HG03103 (cell line): ENCODE measurements around the gene RBM15.

Experiments used
- ATAC-seq: cut with Tn5 transposase; IDR thresholded peaks from one replicate; pipeline ENCODE4 v1.9.1; 2021; ENCODE audit warnings: low read depth; ENCODE audit not compliant: unreplicated experiment

RBM15 gene, protein sequence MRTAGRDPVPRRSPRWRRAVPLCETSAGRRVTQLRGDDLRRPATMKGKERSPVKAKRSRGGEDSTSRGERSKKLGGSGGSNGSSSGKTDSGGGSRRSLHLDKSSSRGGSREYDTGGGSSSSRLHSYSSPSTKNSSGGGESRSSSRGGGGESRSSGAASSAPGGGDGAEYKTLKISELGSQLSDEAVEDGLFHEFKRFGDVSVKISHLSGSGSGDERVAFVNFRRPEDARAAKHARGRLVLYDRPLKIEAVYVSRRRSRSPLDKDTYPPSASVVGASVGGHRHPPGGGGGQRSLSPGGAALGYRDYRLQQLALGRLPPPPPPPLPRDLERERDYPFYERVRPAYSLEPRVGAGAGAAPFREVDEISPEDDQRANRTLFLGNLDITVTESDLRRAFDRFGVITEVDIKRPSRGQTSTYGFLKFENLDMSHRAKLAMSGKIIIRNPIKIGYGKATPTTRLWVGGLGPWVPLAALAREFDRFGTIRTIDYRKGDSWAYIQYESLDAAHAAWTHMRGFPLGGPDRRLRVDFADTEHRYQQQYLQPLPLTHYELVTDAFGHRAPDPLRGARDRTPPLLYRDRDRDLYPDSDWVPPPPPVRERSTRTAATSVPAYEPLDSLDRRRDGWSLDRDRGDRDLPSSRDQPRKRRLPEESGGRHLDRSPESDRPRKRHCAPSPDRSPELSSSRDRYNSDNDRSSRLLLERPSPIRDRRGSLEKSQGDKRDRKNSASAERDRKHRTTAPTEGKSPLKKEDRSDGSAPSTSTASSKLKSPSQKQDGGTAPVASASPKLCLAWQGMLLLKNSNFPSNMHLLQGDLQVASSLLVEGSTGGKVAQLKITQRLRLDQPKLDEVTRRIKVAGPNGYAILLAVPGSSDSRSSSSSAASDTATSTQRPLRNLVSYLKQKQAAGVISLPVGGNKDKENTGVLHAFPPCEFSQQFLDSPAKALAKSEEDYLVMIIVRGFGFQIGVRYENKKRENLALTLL

DNA sequence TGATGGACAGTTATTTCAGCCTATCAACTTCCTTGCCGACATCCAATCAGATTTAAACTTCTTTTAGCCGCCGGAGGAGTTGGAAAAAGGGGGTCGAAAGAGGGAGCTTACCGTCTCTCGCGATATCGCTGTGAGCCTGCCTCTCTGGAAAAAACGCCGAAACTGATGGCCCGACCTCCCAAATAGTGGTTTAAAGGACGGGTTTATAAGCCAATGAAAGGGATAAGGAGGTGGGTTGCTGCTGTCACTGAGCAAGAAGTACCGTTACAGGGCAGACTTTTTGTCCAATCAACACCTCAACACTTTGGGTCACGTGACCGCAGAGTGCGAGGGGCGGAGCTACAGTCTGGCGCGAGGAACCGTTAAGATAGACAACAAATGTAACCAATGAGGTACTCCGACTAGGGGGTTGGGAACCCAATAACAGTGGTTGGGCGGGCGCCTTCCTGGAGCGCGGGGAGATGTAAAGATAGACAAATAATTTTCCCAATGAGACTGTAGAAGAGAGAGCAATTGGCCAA lies at the start of gene RBM15:
Gene RBM15, plus strand, starts transcription at position 492 of the 521 bp plus-strand sequence. Its CDS starts 29 bp downstream, at position 521.
- peak; percentile 72 for ATAC-seq

DNA sequence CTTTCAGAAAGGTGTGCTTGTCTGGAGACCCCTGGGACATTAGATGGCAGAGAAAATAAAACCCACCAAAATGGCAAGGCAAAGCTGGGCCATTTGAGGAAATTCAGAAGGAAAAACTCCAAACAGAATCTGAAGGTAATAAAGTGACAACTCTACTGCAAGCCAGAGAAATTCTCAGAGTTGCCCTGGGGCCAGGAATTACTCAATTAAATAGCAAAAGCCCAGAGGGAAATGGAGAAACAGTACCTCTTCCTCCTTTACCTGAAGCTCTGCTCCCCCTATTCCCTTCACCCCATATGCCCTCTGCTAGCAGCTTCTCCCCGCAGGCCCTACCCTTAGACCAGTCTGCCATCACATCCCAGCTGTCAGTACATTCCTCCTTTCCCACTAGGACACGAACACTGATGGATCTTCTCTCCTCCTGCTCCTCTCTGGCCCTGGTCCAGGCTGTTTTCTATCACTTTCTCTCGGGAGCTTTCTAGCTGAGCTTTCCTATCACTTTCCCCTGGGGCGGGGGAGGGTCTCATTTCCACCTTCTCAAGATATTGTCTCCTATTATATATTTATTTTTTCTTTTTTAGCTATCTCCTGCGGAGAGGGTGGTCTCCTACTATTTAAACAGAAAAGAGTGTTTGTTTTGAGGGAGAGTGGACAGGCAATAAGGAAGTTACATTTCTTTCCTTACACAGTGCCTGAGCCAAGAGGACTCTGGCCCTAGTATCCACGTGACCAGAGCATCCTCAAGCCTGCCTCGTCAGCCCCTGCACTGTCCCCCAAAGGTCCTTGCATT lies 47.7 kb upstream of the RBM15 start:
- no peak for ATAC-seq

DNA sequence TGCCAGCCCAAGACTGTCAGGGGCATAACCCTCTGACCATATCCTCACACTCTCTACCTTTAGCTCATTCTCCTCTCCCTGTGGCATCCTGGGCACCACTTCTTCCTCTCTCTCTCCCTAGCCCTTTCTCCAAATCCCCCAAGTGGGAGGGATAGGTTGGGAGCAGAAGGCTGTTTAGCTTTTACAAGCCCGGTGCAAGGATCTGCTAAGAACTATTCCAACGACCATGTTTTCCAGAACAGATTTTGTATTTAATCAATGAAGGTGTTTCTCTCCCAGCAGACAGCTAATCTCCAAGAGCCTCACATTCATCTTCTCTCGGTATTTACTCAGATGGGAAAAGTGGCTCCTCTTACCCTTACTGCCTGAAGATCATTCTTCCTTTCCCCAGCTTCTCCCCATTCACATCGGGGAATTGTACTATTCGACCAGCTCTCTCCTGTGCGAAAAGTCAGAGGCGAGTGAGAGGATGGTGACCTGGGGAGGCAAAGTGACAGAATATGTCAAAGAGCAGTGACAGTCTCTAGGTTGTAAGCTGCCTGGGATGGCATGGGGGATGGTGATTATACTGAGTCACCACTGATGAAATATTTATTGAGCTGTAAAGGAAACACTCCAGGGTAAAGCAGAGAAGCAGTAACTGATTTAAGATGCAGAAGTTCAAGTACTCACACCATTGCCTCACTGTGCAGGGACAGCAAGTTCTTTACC lies 47.0 kb upstream of the RBM15 start:
- ATAC-seq: no peak

DNA sequence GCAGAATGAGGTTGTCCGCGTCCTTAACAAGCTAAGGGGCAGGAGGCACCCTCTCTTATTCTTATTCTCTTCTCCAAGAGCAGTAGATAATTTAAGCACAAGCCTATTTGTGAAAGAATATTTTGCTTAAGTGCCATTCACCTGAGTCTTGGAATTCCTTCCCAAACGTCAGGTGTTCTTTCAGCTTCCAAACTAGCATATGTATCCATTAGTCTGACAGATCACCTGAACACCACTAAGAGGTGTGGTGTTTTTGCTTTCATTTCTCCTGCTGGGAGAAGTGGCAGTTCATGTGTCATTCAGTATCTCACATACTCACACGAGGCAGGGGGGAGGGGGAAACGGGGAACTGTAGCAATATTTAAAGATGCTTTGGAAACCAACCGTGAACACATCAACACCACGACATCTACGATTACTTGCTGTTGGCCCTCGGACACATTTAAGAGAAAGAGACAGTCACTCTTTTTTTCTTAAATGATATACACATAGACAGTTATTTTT lies 45.5 kb upstream of the RBM15 start:
- ATAC-seq: no peak

DNA sequence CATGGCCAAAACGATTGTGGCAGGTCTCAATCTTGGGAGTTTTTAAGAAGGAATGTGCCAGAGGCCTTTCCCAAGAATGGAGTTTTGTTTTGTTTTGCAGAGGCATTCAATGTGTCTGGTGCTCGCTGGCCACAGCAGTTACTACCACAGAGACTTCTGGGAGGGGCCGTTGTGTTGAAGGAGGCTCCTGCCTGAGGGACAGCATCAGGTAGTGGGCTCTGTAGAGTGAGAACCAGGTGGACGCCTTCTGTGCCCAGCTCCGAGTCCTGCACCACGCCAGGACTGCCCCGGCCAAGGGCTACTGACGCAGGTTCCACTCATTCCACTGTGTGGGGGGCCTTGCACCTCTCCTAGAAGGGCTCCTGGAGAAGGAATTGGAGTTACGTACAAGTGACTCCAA lies 44.9 kb upstream of the RBM15 start:
- no peak for ATAC-seq

DNA sequence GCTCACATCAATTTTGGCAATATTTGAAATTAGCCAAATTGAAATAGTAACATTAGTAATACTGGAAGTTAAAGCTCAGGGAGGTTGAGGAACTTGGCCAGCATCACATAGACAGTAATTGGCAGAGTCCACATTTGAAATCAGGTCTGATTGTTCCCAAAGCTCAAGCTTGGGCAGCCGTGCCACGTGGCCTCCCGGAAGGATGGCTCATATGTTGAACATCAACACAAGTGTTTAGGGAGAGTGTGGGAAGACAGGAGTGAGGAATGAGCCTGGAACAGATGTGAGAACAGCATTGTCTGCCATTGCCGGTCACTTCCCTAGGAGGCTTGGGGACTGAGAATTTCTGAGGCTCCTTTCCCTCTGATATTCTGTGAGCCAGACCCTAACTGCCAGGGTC lies 40.2 kb upstream of the RBM15 start:
- ATAC-seq: no peak

DNA sequence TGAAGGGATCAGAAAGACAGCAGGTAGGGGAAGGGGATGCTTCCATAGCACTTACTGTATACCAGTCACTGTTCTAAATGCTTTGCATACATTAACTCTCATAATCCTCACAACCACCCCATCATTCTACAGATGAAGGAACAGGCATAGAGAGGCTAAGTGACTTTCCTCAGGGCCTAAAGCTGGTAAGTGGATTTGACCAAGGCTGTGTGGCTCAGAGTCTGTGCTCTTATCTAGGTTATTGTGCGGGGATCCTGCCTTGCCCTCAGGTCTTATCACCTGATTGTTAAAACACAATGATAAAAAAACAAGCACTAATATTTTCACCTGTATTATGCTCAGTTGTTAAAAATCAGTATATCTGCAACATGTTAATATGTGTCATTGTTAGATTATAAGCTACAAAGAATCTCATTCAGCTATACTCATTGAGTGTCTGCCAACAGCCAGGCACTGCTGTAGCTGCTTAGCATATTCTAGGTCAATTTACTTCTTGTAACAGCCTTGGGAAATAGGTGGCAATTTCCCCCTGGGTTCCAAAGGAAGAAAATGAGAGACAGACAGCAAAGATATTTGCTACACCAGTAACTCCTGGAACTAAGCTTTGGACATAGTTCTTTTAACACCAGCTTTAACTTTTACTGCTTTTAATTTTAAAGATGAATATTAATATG lies 38.6 kb upstream of the RBM15 start:
- no peak for ATAC-seq

DNA sequence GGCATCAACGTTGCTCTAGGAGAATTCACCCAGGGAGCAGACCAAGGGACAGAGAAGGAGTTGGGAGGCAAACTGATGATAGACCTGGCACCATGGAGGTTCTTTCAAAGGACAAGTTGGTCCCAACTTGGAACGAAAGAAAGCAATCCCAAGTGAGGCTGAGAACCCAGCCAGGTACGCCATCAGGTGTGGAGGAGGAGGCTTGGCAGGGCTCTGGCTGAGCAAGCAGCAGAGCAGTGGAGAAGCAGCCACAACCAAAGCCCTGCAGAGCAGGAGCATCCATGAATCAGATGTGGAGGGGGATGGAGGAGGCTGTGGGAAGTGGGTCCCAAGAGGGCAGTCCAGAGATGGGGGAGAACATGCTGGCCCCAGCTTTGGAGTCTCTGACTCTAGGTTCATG lies 36.3 kb upstream of the RBM15 start:
- no peak for ATAC-seq

DNA sequence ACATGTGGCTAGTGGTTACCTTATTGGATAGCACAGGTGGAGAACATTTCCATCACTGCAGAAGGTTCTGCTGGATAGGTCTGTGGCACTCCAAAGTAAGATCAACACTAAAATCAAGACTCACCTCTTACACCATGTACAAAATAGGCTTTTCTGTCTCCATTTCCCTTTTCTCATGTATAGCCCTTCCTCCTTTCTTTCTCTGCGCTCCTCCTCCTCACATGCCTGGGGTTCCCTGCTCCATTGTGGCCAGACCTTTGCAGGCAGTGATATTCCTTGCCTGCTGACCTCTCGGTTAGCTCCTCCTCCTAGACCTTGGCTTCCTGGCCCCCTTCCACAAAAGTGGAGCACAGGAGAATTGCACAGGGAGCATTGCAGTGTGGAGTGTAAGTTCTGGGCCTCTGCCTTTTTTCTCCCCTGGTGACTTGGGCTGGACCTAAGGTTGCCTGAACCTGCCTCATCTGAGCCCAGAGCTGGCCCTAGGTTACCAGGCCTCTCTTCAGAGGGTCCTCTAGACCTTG lies 33.2 kb upstream of the RBM15 start:
- ATAC-seq: no peak

DNA sequence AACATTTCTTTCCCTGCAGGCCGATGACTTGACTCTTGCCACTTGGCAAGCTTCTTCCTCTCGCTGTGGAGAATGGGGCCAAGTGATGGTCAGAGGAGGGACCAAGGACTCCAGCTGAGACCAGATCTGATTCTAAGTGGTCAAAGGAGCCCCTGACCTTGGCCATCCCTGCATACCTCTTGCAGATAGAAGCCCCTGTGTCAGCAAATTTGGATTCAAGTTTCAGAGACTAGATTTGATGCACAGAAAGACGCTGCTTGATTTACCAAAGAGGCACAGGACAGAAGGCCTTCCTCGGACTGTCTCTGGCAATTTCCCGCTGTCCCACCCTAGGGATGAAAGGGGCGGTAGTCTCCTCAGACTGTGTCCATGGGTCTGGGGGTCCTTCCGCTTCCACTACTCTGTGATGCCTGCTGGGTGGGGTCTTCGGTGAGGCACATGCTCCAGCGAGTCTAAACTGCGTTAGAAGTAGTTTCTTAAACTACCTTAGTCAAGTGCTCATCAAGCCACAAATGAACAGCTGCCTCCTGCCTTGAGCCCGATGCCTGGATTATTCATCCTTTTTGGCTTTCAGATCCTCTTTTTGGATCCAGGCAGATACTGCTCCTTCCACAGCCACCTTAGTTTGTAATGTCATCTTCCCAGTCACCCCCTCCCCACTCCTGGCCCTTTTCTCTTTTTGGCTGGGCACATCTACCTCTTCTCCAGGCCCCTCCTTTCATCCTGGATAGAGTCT lies 31.8 kb upstream of the RBM15 start:
- no peak for ATAC-seq

DNA sequence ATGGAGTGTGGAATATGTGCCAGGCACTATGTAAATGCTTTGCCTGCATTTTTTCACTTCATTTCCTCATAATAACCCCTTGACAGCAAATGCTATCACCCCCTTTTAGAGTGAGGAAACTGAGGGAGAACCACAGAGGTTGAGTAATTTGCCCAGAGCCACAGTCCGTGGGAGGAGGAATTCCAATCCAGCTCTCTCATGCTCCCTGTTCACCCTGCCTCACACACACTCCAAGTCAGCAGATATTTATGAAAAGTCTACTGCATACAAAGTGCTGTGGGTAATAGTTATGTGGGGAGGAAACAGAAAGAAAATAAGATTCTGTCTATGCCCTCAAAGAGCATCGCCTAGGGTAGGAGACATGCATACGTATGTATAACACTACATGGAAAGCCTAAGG lies 30.9 kb upstream of the RBM15 start:
- ATAC-seq: no peak

DNA sequence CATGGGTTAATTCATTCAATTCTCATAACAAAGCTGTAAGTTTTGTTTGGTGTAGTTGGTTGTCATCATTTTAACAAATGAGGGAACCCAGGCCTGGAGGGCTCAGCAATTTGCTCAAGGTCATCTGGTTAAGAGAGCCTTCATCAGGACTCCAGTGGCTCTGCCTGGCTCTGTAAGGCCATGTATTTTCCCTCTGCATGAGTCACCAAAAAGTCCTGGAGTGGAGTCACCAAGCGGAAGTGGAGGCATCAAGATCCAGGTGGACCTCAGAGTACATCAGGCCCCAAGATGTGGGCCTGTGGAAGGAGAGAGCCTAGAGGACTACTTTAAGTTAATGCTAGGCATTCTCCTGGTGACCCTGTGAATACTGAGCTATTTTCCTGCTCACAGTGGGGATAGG lies 30.0 kb upstream of the RBM15 start:
- ATAC-seq: no peak

DNA sequence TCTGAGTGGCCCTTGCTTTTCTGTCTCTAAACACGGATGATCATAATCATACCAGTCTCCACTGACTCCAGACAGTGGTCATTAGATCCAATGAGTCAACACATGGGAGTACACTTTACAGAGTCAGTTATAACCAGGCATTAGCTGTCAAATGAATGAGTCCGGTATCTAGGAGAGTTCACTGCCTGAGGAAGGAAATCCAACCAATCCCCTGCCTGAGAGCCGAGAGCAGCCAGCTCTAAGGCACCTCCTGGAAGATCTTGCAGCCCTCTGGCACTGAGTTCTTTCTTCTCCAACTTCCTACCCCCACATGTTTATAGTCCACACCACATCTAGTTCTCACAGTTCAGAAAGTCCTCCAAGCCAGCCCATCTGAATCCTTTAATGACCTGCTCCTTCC lies 29.4 kb upstream of the RBM15 start:
- no peak for ATAC-seq

DNA sequence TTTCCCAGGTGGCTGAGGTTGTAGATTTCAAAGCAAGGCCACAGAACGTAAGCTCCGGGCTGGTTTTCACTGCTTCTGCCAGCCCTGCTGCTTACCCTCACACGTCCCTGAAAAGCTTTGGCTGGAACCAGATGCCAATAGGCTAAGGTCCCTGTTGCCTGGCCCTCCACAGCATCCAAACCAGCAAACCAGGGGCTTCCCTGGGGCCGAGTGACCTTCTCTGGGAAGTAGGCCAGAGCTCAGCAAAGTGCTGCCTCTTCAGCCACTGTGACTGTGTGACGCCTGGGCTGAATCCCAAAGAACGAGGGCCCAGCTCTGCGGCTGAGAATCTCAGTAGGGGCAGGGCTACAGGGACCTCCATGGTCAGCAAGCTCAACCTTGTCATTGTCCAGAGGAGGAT lies 28.9 kb upstream of the RBM15 start:
- ATAC-seq: no peak

DNA sequence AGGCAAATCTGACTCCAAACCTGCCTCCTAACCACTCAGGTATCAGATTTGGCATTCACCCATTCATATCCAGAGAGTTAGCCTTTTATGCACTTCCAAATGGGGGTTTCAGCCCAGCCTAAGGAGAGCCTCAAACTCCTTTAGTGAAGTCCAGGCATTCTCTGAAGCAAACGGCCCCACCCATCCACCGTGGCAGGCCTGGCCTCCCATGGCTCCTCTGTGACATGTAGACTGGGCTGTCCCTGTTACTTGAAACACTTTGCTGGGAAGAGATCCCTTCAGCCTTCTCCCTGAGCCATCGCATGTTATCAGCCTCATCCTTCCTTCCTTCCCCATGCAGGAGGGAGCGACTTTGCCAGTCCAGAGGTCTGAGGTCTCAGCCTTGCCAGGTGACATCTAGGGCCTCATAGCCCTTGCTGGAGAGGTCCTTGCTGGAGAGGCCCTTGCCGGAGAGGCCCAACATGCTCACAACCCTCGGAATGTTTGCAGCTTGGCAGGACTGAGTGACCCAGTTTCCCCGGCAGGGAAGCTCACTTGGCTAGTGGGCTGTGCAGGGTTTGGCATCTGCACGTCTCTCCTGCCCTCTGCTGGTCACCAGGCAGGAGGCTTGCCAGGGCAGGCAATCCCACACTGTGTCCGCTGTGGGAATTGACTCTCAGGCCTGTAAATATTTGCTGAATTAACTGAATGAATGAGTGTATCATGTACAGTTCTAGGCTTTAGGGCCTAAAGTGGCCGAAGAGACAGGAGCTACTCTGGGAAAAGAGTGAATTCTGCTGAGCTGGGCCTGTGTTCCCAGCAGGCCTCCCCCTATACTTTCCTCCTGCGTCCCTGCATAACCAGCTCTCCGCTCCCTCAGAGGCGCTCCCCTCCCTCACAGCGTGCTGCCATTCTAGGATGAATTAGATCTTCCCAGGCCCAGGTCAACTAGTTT lies 26.7 kb upstream of the RBM15 start:
- no peak for ATAC-seq

DNA sequence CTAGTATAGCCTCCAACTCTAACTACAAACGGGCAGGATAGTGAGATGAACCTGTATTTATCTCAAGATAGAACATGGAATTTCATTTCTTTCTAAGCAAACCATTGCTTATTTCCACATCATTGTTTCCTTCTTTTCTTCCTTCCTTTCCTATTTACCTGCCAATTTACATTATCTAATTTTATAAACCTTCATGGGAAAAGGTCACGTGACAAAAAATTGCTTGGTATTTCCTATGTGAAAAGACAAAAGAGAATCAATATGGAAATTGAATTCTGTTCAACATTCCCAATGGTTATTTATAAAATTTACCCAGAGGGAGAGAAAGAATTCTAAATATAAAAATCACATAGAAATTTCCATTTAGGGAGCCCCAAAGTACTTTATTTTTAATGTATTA lies 22.4 kb upstream of the RBM15 start:
- no peak for ATAC-seq

DNA sequence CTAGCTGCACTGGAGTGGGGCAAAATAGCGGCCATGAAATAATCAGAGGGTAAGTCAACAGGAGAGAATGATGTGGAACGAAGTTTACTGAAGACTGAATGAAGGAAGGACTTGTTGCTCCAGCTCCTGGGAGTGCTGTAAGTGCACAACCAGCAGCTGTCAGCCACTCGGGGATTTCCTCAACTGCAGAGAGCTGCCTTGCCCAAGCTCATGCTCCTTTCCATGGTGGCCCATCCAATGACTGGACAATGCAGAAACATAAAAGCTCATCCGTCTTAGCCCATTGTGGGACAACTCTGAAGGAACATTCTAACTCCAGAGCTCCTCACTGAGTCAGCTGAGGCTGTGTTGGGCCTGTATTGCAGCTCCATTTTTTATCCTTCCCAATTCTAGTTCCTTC lies 21.1 kb upstream of the RBM15 start:
- ATAC-seq: no peak
